ENCODE measurements around the gene TUBB3.
"Not testable (repeated sequence)": the region's sequence is repeated elsewhere in the genome, so short reads cannot be mapped to it uniquely, and the experiment has no call there.

The TUBB3 gene

DNA sequence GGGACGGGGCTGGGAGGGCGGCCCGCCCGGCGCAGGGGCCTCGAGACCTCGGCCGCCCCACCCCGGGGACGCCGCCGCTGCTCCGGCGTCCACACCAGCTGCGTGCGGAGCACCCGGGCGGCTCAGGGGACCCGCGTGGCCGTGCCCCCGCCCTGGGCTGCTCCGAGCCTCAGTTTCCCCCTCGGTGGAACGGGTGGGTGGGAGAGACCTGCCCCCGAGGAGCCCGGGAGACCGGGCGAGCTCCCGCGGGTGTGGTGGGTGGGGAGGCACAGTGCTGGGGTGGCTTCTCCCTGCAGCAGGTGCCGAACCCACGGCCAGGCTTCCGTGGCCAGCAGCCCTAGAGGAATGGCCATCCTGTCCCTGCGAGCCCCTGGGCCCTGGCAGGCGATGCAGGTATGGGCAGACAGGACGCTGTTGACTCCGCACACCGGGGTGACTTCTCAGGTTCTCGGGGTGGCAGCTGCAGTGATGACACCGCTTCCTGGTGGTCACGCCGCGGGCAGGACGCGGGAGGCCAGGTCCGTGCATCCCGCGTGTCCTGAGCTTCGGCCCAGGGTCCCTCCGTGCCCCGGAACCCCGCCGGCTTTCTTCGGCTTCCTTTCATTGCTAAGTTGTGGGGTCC, 26.1 kb downstream of the TUBB3 start:
- DNase-seq, result no peak

GRCh38 chr16:89949756-89950155, 26.6 kb downstream of the TUBB3 start:
- DNase-seq, result no peak

GRCh38 chr16:89951509-89951908, 28.4 kb downstream of the TUBB3 start:
- DNase-seq, result no peak

DNA sequence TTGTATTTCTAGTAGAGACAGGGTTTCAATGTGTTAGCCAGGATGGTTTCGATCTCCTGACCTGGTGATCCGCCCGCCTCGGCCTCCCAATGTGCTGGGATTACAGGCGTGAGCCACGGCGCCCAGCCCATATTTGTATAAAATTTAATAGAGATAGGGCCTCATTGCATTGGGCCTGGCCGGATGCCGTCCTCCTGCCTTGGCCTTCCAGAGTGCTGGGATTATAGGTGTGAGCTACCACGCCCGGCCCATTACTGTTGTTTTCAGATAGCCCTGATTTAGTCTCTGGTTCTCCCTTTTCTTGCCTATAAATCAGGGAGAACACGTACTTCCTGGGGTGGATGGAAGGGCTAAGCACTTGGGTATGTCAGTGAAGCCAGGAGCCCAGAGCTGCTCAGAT, 28.9 kb downstream of the TUBB3 start:
- DNase-seq, result no peak

GRCh38 chr16:89952551-89952950, 29.4 kb downstream of the TUBB3 start:
- DNase-seq, result no peak

DNA sequence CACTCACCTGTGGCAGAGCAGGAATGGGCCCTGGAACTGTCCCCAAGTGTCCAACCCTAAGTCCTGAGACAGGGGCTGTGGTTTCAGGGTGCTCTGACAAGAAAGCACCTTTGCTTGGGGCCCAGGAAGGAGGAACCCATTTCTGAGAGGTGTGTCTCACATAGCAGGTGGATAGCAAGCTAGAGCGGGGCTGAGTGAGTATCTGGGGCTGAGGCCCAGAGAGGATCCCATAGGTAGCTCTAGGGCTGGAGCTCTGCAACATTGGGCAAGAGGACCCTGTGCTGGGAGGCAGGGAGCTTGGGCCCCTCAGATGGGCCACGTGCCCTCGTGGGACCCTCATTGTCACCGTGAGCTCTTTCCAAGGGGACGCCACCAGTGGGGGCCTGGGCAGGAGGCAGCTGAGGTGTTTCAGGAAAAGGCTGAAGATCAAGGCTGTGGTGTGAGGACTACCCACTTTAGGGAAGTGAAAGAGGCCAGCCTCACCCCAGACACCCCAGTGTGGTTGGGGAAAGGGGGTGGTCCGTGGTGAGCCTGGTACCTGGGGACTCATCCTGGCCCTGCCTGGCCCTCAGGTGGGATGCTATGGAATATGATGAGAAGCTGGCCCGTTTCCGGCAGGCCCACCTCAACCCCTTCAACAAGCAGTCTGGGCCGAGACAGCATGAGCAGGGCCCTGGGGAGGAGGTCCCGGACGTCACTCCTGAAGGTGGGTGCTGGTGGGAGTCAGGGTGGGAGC, 30.7 kb downstream of the TUBB3 start:
- DNase-seq, result no peak

DNA sequence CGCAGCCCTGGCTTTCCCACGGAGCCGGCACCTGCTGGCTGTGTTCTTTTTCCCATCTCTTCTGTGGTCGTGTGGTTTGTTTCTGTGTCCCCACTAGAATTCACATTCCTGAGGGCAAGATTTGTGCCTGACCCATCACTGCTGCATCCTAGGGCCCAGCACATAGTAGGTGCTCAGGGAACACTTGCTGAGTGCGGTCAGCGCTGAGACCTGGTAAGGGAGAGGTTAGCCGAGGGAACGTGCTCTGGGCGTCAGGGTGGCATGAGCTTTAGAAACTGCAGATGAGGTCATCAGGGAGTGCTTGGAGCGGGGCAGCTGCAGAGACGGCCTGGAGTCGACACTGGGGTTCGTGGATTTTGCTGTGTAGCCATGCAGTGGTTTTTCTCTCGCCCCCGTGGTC, 31.3 kb downstream of the TUBB3 start:
- DNase-seq, result no peak

DNA sequence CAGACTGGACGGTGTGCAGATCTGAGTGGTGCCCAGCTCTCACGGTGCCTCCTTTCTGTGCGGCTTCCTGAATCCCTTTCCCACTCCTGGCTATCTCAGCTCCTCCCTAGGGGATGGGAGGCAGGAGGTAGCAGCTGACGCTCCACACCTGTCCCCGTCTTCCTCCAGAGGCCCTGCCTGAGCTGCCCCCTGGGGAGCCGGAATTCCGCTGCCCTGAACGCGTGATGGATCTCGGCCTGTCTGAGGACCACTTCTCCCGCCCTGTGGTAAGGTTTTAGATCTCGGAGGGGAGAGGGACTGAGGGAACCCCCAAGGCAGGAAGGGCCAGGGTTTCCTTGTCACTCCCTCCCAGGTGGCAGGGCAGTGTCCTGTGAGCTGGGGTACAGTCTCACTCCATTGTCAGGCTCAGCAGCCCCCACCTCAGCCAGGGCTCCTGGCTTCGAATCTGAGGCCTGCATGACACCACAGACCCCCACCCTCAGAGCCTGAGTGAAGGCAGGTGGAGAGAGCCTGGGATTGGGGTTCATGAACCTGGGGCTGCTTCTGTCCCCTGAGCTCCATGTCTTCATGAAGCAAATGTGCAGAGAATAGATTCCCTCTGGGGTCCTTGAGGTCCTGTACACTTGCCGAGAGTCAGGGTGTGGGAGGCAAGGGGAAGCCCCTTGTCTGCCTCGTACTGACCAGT, 32.0 kb downstream of the TUBB3 start:
- no peak for DNase-seq

DNA sequence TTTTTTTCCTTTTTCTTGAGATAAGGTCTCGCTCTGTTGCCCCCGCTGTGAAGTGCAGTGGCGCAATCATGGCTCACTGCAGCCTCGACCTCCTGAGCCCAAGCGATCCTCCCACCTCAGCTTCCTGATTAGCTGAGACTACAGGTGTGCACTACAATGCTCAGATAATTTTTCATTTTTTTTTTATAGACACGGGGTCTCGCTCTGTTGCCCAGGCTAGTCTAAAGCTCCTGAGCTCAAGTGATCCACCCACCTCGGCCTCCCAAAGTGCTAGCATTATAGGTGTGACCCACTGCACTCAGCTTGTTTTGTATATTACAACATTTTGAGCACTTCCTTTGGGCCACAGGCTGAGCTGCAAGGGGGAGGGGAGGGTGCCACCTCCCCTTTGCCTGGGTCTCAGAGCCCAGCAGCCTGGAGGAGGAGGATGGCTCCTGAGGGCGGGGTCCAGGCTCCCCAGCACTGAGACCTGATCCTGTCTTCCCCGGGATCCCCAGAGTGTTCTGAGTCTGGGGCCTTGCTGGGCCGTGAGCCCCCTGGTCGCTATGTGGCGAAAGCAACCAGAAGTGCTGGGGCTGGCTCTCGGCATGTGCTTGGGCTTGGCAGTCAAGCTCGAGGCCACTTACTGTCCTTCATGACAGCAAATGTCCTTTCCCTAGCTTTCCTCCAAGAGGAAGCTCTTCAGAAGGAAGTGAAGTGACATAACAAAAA, 33.5 kb downstream of the TUBB3 start:
- DNase-seq, result no peak

DNA sequence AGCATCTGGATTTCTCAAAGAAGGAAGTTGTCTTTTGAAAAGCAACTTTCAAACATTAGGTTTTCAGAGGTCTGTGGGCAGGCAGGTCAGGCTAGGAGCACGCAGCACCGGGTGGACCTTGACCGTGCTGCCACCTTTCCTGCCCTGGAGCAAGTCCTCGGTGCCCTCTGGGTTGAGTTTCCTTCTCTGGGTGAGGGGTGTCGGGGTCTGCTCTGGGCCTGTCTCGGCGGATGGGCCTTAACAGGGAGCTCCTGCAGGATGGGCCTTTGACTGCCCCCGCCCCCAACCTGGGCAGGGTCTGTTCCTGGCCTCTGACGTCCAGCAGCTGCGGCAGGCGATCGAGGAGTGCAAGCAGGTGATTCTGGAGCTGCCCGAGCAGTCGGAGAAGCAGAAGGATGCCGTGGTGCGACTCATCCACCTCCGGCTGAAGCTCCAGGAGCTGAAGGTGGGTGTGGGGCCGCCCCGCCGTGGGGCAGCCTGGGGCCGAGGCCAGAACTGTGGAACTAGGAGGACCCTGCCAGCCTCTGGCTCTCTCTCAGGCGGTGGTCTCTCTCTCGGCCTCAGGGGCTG, 34.2 kb downstream of the TUBB3 start:
- DNase-seq, result no peak

DNA sequence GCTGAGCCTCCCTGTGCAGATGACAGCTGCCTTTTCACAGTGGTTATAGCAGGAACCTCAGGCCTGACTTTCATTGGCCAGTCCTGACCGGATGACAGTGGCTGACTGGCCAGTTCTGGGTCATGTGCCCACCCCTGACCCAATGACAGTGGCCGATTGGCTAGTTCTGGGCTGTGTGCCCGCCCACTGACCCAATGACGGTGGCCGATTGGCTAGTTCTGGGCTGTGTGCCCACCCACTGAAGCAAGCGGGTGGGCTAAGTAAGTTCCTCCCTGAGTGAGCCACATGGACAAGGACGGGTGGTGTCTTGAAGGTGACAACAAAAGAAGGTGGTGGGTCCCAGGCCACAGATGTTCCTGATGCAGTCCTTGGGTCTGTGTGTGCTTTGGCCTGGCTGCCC, 34.9 kb downstream of the TUBB3 start:
- no peak for DNase-seq

- no peak for DNase-seq
Measured at GRCh38 chr16:89958596-89958995, 35.5 kb downstream of the TUBB3 start.

DNA sequence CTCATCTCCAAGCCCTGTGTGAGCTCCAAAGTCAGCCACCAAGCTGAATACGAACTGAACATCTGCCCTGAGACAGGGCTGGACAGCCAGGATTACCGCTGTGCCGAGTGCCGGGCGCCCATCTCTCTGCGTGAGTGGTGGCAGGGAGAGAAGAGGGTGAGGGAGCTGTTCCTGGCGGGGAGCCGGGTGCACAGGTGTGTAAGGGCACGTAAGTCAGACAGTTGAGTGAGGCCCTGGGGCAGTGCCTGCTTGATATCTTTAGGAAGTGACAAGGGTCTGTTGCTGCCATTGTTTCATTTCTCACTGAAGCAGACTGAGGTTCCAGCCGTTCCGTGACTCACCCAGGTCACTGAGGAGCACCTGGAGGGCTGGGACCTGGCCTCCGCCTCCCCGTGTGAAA, 37.8 kb downstream of the TUBB3 start:
- DNase-seq, result no peak

- no peak for DNase-seq
Measured at GRCh38 chr16:89961920-89962319, 38.8 kb downstream of the TUBB3 start.

GRCh38 chr16:89962754-89963498, 39.8 kb downstream of the TUBB3 start:
- no peak for DNase-seq

DNA sequence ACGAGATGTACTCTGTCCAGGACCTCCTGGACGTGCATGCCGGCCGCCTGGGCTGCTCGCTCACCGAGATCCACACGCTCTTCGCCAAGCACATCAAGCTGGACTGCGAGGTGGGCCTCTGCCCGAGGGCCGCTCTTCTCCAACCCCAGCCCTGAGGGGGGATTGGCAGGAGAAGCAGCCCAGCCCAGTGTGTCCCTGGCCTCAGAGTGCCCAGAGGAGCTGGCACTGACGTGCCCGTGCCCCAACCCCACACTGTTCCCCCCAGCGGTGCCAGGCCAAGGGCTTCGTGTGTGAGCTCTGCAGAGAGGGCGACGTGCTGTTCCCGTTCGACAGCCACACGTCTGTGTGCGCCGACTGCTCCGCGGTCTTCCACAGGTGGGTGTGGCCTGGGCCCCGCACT, 41.1 kb downstream of the TUBB3 start:
- no peak for DNase-seq

GRCh38 chr16:89965447-89966225, 42.5 kb downstream of the TUBB3 start:
- no peak for DNase-seq

DNA sequence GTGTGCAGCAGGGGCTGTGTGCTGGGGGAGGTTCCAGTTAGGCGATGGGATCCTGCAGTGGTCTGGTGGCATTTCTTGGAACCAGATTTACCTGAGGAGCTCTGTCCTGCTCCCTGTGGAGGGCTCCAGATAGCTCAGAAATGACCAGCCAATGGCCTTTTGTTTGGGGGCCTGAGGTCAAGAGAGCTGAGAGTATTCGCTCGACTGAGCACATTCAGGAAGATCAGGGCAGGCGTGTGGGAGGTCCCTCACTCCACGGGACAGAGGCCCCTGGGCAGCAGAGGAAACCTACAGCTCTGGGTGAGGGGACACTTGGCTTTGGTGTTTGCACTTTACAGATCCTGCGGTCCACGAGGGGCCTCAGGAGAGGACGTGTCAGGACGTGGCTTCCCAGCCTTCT, 43.6 kb downstream of the TUBB3 start:
- no peak for DNase-seq

GRCh38 chr16:89967436-89967835, 44.3 kb downstream of the TUBB3 start:
- not testable (repeated sequence) for DNase-seq

GRCh38 chr16:89968074-89968473, 44.9 kb downstream of the TUBB3 start:
- not testable (repeated sequence) for DNase-seq

DNA sequence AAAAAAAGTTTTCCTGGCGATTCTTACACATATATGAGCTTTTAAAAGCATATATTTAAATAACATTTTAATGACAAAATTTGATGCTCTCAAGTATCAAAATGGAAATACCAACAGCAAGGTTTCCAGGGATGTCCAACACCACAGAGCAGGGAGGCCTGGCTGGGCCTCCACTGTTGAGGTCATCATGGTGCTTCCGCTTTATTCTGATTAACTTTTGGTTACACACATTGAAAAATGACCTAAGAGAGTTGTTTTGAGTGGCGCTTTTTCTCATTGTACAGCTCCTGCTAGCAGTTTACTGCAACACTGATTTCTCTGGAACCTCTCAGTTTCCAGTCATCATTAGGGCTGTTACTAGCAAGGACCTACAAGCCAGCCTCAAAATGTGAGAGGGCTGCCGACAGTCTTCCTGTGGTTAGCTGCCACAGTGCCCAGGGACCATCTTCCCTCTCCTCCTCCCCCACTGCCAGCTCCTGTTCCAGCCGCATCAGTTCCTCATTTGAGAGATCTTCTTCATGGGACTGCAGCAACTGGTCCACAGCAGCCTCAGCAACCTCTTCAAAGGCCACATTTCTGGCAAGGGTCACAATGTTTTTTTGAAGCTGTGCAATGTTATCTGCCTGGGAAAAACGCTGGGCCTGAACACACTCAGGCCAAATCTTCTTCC, 46.7 kb downstream of the TUBB3 start:
- no peak for DNase-seq
